OCI-LY7 (cell line): ENCODE measurements around the gene TRIM28. TPM values are rescaled to one million over a fixed set of nuclear protein-coding genes. Genes with fewer than 3 reads are reported as not detected.

Experiments
- BruUV-seq: library from RNA; stranded (reverse); fragments of 400-500 nt; replicated peaks from 2 replicates; lab custom pipeline; 2021; lab: Mats Ljungman, UMichigan
- CTCF ChIA-PET: fragments of 300-600 bp; sonication (Branson Sonifier 250); formaldehyde crosslinking; loops from one replicate; lab custom pipeline; 2022; ENCODE audit warnings: antibody characterized with exemption; ENCODE audit not compliant: unreplicated experiment; lab: Charles Lee
- POLR2A ChIA-PET: fragments of 300-600 bp; sonication (Branson Sonifier 250); formaldehyde crosslinking; loops from one replicate; lab custom pipeline; 2022; ENCODE audit warnings: antibody characterized with exemption; lab: Charles Lee
- DNase-seq: peaks from one replicate; pipeline ENCODE4 v3.0.0-alpha.2; 2015; ENCODE audit warnings: low spot score
- H2AFZ ChIP-seq: fragments of 200-600 bp; sonication (generic), shearing (Covaris generic); 2 replicates; pipeline ENCODE4 v1.6.1; 2014; ENCODE audit warnings: mild to moderate bottlenecking, antibody characterized with exemption, low read length, moderate library complexity
- H3K27ac ChIP-seq: fragments of 200-600 bp; sonication (generic); 2 replicates; pipeline ENCODE4 v1.5.1; 2014; ENCODE audit warnings: mixed run types, low read depth, mild to moderate bottlenecking, moderate library complexity, low read length, inconsistent platforms; ENCODE audit not compliant: poor library complexity, severe bottlenecking
- H3K36me3 ChIP-seq: fragments of 200-600 bp; sonication (generic); 2 replicates; pipeline ENCODE4 v1.6.1; 2014; ENCODE audit warnings: mild to moderate bottlenecking, antibody characterized with exemption, low read length, moderate library complexity, mixed read lengths; ENCODE audit not compliant: insufficient read depth
- H3K4me1 ChIP-seq: fragments of 200-600 bp; sonication (generic); 2 replicates; pipeline ENCODE4 v1.5.1; 2014; ENCODE audit warnings: mild to moderate bottlenecking, low read length; ENCODE audit not compliant: insufficient read depth, poor library complexity, severe bottlenecking
- H3K4me2 ChIP-seq: fragments of 200-600 bp; sonication (generic); 2 replicates; pipeline ENCODE4 v1.6.1; 2014; ENCODE audit warnings: mild to moderate bottlenecking, low read length
- H3K4me3 ChIP-seq: fragments of 200-600 bp; sonication (generic); 2 replicates; pipeline ENCODE4 v1.5.1; 2014; ENCODE audit warnings: mild to moderate bottlenecking, low read depth, low read length; ENCODE audit not compliant: poor library complexity, severe bottlenecking
- H3K79me2 ChIP-seq: fragments of 200-600 bp; sonication (generic); 2 replicates; pipeline ENCODE4 v1.6.1; 2016; ENCODE audit warnings: low read depth, mild to moderate bottlenecking, low read length, moderate library complexity, mixed read lengths; ENCODE audit not compliant: insufficient read depth
- H3K9me2 ChIP-seq: fragments of 200-600 bp; sonication (generic); 2 replicates; pipeline ENCODE4 v1.6.1; 2016; ENCODE audit warnings: mild to moderate bottlenecking, low read length, mixed read lengths; ENCODE audit not compliant: insufficient read depth
- H3K9me3 ChIP-seq: fragments of 200-600 bp; sonication (generic); 2 replicates; pipeline ENCODE4 v1.6.1; 2014; ENCODE audit warnings: mild to moderate bottlenecking, mixed run types, low read length, mixed read lengths
- H4K20me1 ChIP-seq: fragments of 200-600 bp; sonication (generic); 2 replicates; pipeline ENCODE4 v1.6.1; 2014; ENCODE audit warnings: mild to moderate bottlenecking, antibody characterized with exemption, low read length, moderate library complexity, mixed read lengths; ENCODE audit not compliant: insufficient read depth
- CTCF ChIP-seq: fragments of 200-600 bp; sonication (generic); conservative IDR thresholded peaks from 2 replicates; pipeline ENCODE4 v1.5.1; 2014; ENCODE audit warnings: mild to moderate bottlenecking, antibody characterized with exemption, low read length, moderate library complexity, mixed read lengths
- EZH2phosphoT487 ChIP-seq: fragments of 200-600 bp; sonication (generic); IDR thresholded peaks from 2 replicates; pipeline ENCODE4 v1.6.1; 2018; ENCODE audit warnings: low read depth, borderline replicate concordance, mild to moderate bottlenecking, mixed run types, antibody characterized with exemption, low read length, moderate library complexity, mixed read lengths
- intact Hi-C: fragments of 100-400 bp; cut with micrococcal nuclease; formaldehyde crosslinking; loops from one replicate; pipeline ENCODE4 v1.10.0; 2022; ENCODE audit not compliant: unreplicated experiment
- microRNA-seq: library from miRNA; unstranded; fragments of <30 nt; microRNA quantifications from one replicate; pipeline ENCODE4 v1.2.0, GENCODE V29; 2022; ENCODE audit warnings: borderline replicate concordance
- small RNA-seq: library from RNA; depleted of rRNA; stranded (forward); fragments of <200 nt; gene quantifications from one replicate; pipeline ENCODE3, GENCODE V24; 2014
- total RNA-seq, 2 experiments: library from RNA; depleted of rRNA in 1 of 2; stranded (reverse); fragments of >200 nt in 1 of 2; shearing (Covaris generic) in 1 of 2; gene quantifications; 2 replicates each; pipeline ENCODE4 v1.2.3, GENCODE V29; 2014 to 2022

Gene TRIM28
- total RNA-seq, 2 experiments from 2014 or later, result 601 to 729 TPM

- no peaks in the 10 kb centered on the region for H4K20me1 ChIP-seq
- H3K4me3 ChIP-seq, result no peak overlapping the region
- no peak overlapping the region for H3K4me2 ChIP-seq
- peaks cover 14% of the 10 kb centered on the region for H3K36me3 ChIP-seq
- BruUV-seq, result no TSS peak
- H3K9me3 ChIP-seq, result no peaks in the 10 kb centered on the region
- no peak overlapping the region for H2AFZ ChIP-seq
- ChIA-PET CTCF (no interaction called here), POLR2A (no interaction called here)
- intact Hi-C loops, result no loop called here
- H3K27ac ChIP-seq, result no peak overlapping the region
- no peaks in the 10 kb centered on the region for H3K9me2 ChIP-seq
- TF ChIP-seq CTCF (no peak), EZH2phosphoT487 (no peak)
- H3K79me2 ChIP-seq, result no peaks in the 10 kb centered on the region
- no peak for DNase-seq
- H3K4me1 ChIP-seq, result no peaks in the 10 kb centered on the region
Observed at GRCh38 chr19:58586133-58586765, 42.4 kb downstream of the TRIM28 start.

Small RNA genes within 50 kb of the gene (microRNA-seq; reads per million reads assigned to microRNA genes)
- not detected for gene MIR6807

Small RNA genes within 50 kb of the gene (small RNA-seq; reads per million reads assigned to genes)
- gene MIR6807, result not detected
- gene RN7SL525P, result not detected

Other genes with a start within 250 kb of the TRIM28 start
- 61.7 and 79.6 TPM in 2 replicates for gene ERVK3-1, start 238.7 kb upstream of the TRIM28 start, total RNA-seq (2014; rRNA removed; shearing (Covaris generic))
- 46.4 and 48.1 TPM in 2 replicates for gene ERVK3-1, start 238.7 kb upstream of the TRIM28 start, total RNA-seq (2022)
- gene ZSCAN22, start 217.1 kb upstream of the TRIM28 start, total RNA-seq (2014; rRNA removed; shearing (Covaris generic)), result 2.6 and 3.3 TPM in 2 replicates
- 3.7 and 5.1 TPM in 2 replicates for gene ZSCAN22, start 217.1 kb upstream of the TRIM28 start, total RNA-seq (2022)
- gene A1BG, start 190.6 kb upstream of the TRIM28 start, total RNA-seq (2014; rRNA removed; shearing (Covaris generic)), result 21.3 and 47.2 TPM in 2 replicates
- 24.5 and 26.9 TPM in 2 replicates for gene A1BG, start 190.6 kb upstream of the TRIM28 start, total RNA-seq (2022)
- gene ZNF497, start 181.3 kb upstream of the TRIM28 start, total RNA-seq (2014; rRNA removed; shearing (Covaris generic)), result 2.8 and 3.6 TPM in 2 replicates
- gene ZNF497, start 181.3 kb upstream of the TRIM28 start, total RNA-seq (2022), result 4.5 and 6.1 TPM in 2 replicates
- gene ZNF837, start 163.0 kb upstream of the TRIM28 start, total RNA-seq (2014; rRNA removed; shearing (Covaris generic)), result 1.8 and 3.0 TPM in 2 replicates
- gene ZNF837, start 163.0 kb upstream of the TRIM28 start, total RNA-seq (2022), result 5.3 and 5.8 TPM in 2 replicates
- 3,315 and 3,333 TPM in 2 replicates for gene RPS5, start 156.8 kb upstream of the TRIM28 start, total RNA-seq (2014; rRNA removed; shearing (Covaris generic))
- gene RPS5, start 156.8 kb upstream of the TRIM28 start, total RNA-seq (2022), result 1,573 and 1,607 TPM in 2 replicates
- 0.75 and 2.1 TPM in 2 replicates for gene RNF225, start 148.4 kb upstream of the TRIM28 start, total RNA-seq (2014; rRNA removed; shearing (Covaris generic))
- 0.77 and 1.7 TPM in 2 replicates for gene RNF225, start 148.4 kb upstream of the TRIM28 start, total RNA-seq (2022)
- gene ZNF584, start 135.4 kb upstream of the TRIM28 start, total RNA-seq (2014; rRNA removed; shearing (Covaris generic)), result 9.8 and 12.4 TPM in 2 replicates
- gene ZNF584, start 135.4 kb upstream of the TRIM28 start, total RNA-seq (2022), result 7.6 and 10.4 TPM in 2 replicates
- not detected in 2 replicates for gene ZNF132, start 103.9 kb upstream of the TRIM28 start, total RNA-seq (2014; rRNA removed; shearing (Covaris generic))
- not detected in 2 replicates for gene ZNF132, start 103.9 kb upstream of the TRIM28 start, total RNA-seq (2022)
- 10.6 and 13.8 TPM in 2 replicates for gene ZNF324B, start 92.4 kb upstream of the TRIM28 start, total RNA-seq (2014; rRNA removed; shearing (Covaris generic))
- gene ZNF324B, start 92.4 kb upstream of the TRIM28 start, total RNA-seq (2022), result 13.5 and 14.5 TPM in 2 replicates
- 16.5 and 23.3 TPM in 2 replicates for gene ZNF324, start 77.0 kb upstream of the TRIM28 start, total RNA-seq (2014; rRNA removed; shearing (Covaris generic))
- gene ZNF324, start 77.0 kb upstream of the TRIM28 start, total RNA-seq (2022), result 11.9 and 13.2 TPM in 2 replicates
- 8.0 and 9.9 TPM in 2 replicates for gene ZNF446, start 67.7 kb upstream of the TRIM28 start, total RNA-seq (2014; rRNA removed; shearing (Covaris generic))
- 11.0 and 11.1 TPM in 2 replicates for gene ZNF446, start 67.7 kb upstream of the TRIM28 start, total RNA-seq (2022)
- gene SLC27A5, start 32.1 kb upstream of the TRIM28 start, total RNA-seq (2014; rRNA removed; shearing (Covaris generic)), result 28.0 and 44.1 TPM in 2 replicates
- gene SLC27A5, start 32.1 kb upstream of the TRIM28 start, total RNA-seq (2022), result 29.4 and 29.8 TPM in 2 replicates
- 6.7 and 10.7 TPM in 2 replicates for gene ZBTB45, start 24.3 kb upstream of the TRIM28 start, total RNA-seq (2014; rRNA removed; shearing (Covaris generic))
- gene ZBTB45, start 24.3 kb upstream of the TRIM28 start, total RNA-seq (2022), result 14.7 and 16.4 TPM in 2 replicates
- 72.7 and 108 TPM in 2 replicates for gene CHMP2A, start 11.0 kb downstream of the TRIM28 start, total RNA-seq (2014; rRNA removed; shearing (Covaris generic))
- gene CHMP2A, start 11.0 kb downstream of the TRIM28 start, total RNA-seq (2022), result 101 and 112 TPM in 2 replicates
- gene UBE2M, start 14.5 kb downstream of the TRIM28 start, total RNA-seq (2014; rRNA removed; shearing (Covaris generic)), result 101 and 105 TPM in 2 replicates
- 117 and 130 TPM in 2 replicates for gene UBE2M, start 14.5 kb downstream of the TRIM28 start, total RNA-seq (2022)
- gene MZF1, start 29.3 kb downstream of the TRIM28 start, total RNA-seq (2014; rRNA removed; shearing (Covaris generic)), result 20.7 and 30.0 TPM in 2 replicates
- 39.1 and 41.1 TPM in 2 replicates for gene MZF1, start 29.3 kb downstream of the TRIM28 start, total RNA-seq (2022)